Fibroblast of villous mesenchyme (primary cell): ENCODE measurements around the gene IL12RB1. TPM values are rescaled to one million over a fixed set of nuclear protein-coding genes. Genes with fewer than 3 reads are reported as not detected.

Source experiments
- DNase-seq: peaks from one replicate; pipeline ENCODE4 v3.0.0-alpha.2; 2010; ENCODE audit warnings: low read depth
- H3K4me3 ChIP-seq: 2 replicates; pipeline ENCODE4 v1.5.1; 2011; ENCODE audit warnings: low read depth, mild to moderate bottlenecking, low read length
- CTCF ChIP-seq: IDR thresholded peaks from 2 replicates; pipeline ENCODE4 v1.5.1; 2012; ENCODE audit warnings: low read depth, mild to moderate bottlenecking, low read length; ENCODE audit not compliant: insufficient read depth
- total RNA-seq: library from RNA; depleted of rRNA; stranded (reverse); fragments of >200 nt; gene quantifications from 2 replicates; pipeline ENCODE4 v1.2.3, GENCODE V29; 2012

Gene IL12RB1
- total RNA-seq, 1 donor: 1.3 TPM

GRCh38 chr19:18097993-18098890 lies 11.5 kb upstream of the IL12RB1 start:
- peak overlapping the region; percentile 73 for H3K4me3 ChIP-seq
- no peak for TF ChIP-seq CTCF
- DNase-seq: no peak

GRCh38 chr19:18097217-18097992 lies 10.7 kb upstream of the IL12RB1 start, which contains the start of gene MAST3:
MAST3 (plus strand) TSS chr19:18097778; CDS start chr19:18097793, 15 bp downstream.
- H3K4me3 ChIP-seq: peak within 1 kb of the TSS; percentile 73
- peak; percentile 83 for DNase-seq
- no peak for TF ChIP-seq CTCF

GRCh38 chr19:18096258-18096657 lies 9.5 kb upstream of the IL12RB1 start:
- DNase-seq: no peak
- no peak overlapping the region for H3K4me3 ChIP-seq
- no peak for TF ChIP-seq CTCF

GRCh38 chr19:18093439-18094161 lies 6.9 kb upstream of the IL12RB1 start:
- no peak overlapping the region for H3K4me3 ChIP-seq
- DNase-seq: no peak
- TF ChIP-seq CTCF: no peak

GRCh38 chr19:18091217-18091608 lies 4.5 kb upstream of the IL12RB1 start:
- no peak overlapping the region for H3K4me3 ChIP-seq
- DNase-seq: no peak
- no peak for TF ChIP-seq CTCF

- H3K4me3 ChIP-seq: no peak overlapping the region
- no peak for TF ChIP-seq CTCF
- DNase-seq: peak; percentile 22
Measured at GRCh38 chr19:18090545-18091216, 3.9 kb upstream of the IL12RB1 start.
